Liver (tissue), 9 donors: ENCODE results near the gene ZCCHC14. TPM values are rescaled to one million over a fixed set of nuclear protein-coding genes. Genes with fewer than 3 reads are reported as not detected.

ENCODE experiments used
- DNase-seq: peaks from one replicate; pipeline ENCODE4 v3.0.0-alpha.2; 2017; ENCODE audit warnings: low spot score
- H3K27ac ChIP-seq, 2 donors: one replicate each; pipeline ENCODE4 v1.7.0; 2013; ENCODE audit warnings: inconsistent platforms in 2 of 2, low read length in 2 of 2, control low read depth in 1 of 2, low read depth in 1 of 2, mild to moderate bottlenecking in 1 of 2
- H3K27me3 ChIP-seq, 4 donors: one replicate each; pipeline versions ENCODE4 v1.6.1 to v1.7.0; 2013; ENCODE audit warnings: low read length in 3 of 4, inconsistent platforms in 1 of 4, mild to moderate bottlenecking in 1 of 4, moderate library complexity in 1 of 4; ENCODE audit not compliant: control insufficient read depth in 4 of 4, insufficient read depth in 4 of 4
- H3K36me3 ChIP-seq, 4 donors: one replicate each; pipeline versions ENCODE4 v1.6.1 to v1.7.0; 2013; ENCODE audit warnings: low read length in 3 of 4, mild to moderate bottlenecking in 3 of 4, low read depth in 1 of 4, moderate library complexity in 1 of 4; ENCODE audit not compliant: control insufficient read depth in 4 of 4, insufficient read depth in 3 of 4
- H3K4me1 ChIP-seq, 4 donors: one replicate each; pipeline versions ENCODE4 v1.6.1 to v1.7.0; 2013; ENCODE audit warnings: low read length in 3 of 4, mild to moderate bottlenecking in 3 of 4, moderate library complexity in 1 of 4; ENCODE audit not compliant: control insufficient read depth in 4 of 4, insufficient read depth in 4 of 4
- H3K4me3 ChIP-seq, 3 donors: one replicate each; pipeline versions ENCODE4 v1.6.1 to v1.7.0; 2013; ENCODE audit warnings: low read length in 3 of 3, control low read depth in 1 of 3, low read depth in 1 of 3, mild to moderate bottlenecking in 1 of 3
- H3K9ac ChIP-seq, 2 donors: one replicate each; pipeline ENCODE4 v1.7.0; 2013; ENCODE audit warnings: low read length in 2 of 2, mild to moderate bottlenecking in 2 of 2, moderate library complexity in 2 of 2, control low read depth in 1 of 2, low read depth in 1 of 2
- H3K9me3 ChIP-seq, 4 donors: one replicate each; pipeline versions ENCODE4 v1.6.1 to v1.7.0; 2013; ENCODE audit warnings: low read length in 3 of 4; ENCODE audit not compliant: control insufficient read depth in 4 of 4
- CTCF ChIP-seq: fragments of 150-350 bp; IDR thresholded peaks from 2 replicates; pipeline ENCODE4 v1.5.1; 2017; ENCODE audit warnings: improper control_type of control experiment, low read depth, low read length; ENCODE audit not compliant: missing input control
- EGR1 ChIP-seq, 2 donors: IDR thresholded peaks; 2 replicates each; pipeline ENCODE4 v1.6.1; 2016 to 2018; ENCODE audit warnings: antibody characterized with exemption in 2 of 2, low read depth in 2 of 2
- FOXA1 ChIP-seq: IDR thresholded peaks from 2 replicates; pipeline ENCODE4 v1.6.1; 2016; ENCODE audit warnings: antibody characterized with exemption
- FOXA2 ChIP-seq: IDR thresholded peaks from 2 replicates; pipeline ENCODE4 v1.6.1; 2016; ENCODE audit warnings: antibody characterized with exemption
- GABPA ChIP-seq, 2 donors: IDR thresholded peaks in 1 of 2; conservative IDR thresholded peaks in 1 of 2; 2 replicates each; pipeline ENCODE4 v1.6.1; 2016; ENCODE audit warnings: antibody characterized with exemption in 2 of 2, mild to moderate bottlenecking in 1 of 2, moderate library complexity in 1 of 2
- HNF4A ChIP-seq, 2 donors: conservative IDR thresholded peaks; 2 replicates each; pipeline ENCODE4 v1.6.1; 2016; ENCODE audit warnings: antibody characterized with exemption in 2 of 2, mild to moderate bottlenecking in 2 of 2
- HNF4G ChIP-seq: IDR thresholded peaks from 2 replicates; pipeline ENCODE4 v1.6.1; 2016; ENCODE audit warnings: antibody characterized with exemption
- JUND ChIP-seq, 2 donors: IDR thresholded peaks; 2 replicates each; pipeline ENCODE4 v1.6.1; 2016; ENCODE audit warnings: antibody characterized with exemption in 2 of 2
- NR2F2 ChIP-seq: IDR thresholded peaks from 2 replicates; pipeline ENCODE4 v1.6.1; 2016; ENCODE audit warnings: antibody characterized with exemption
- RAD21 ChIP-seq, 2 donors: IDR thresholded peaks; 2 replicates each; pipeline ENCODE4 v1.6.1; 2016; ENCODE audit warnings: antibody characterized with exemption in 2 of 2, mild to moderate bottlenecking in 2 of 2
- REST ChIP-seq: IDR thresholded peaks from 2 replicates; pipeline ENCODE4 v1.6.1; 2016; ENCODE audit warnings: antibody characterized with exemption, mild to moderate bottlenecking
- RXRA ChIP-seq, 2 donors: IDR thresholded peaks; 2 replicates each; pipeline ENCODE4 v1.6.1; 2017 to 2018; ENCODE audit warnings: antibody characterized with exemption in 2 of 2, mild to moderate bottlenecking in 1 of 2
- YY1 ChIP-seq: IDR thresholded peaks from 2 replicates; pipeline ENCODE4 v1.6.1; 2016; ENCODE audit warnings: antibody characterized with exemption, mild to moderate bottlenecking
- ZBTB33 ChIP-seq: IDR thresholded peaks from 2 replicates; pipeline ENCODE4 v1.6.1; 2016; ENCODE audit warnings: antibody characterized with exemption
- WGBS: extraction: QIAGEN DNeasy Blood & Tissue Kit; methylation state at CpG from one replicate; pipeline ENCODE4 v1.1.7; 2013; 5-methylcytosine and 5-hydroxymethylcytosine counted together
- polyA plus RNA-seq, 2 donors: library from polyadenylated mRNA; stranded (reverse) in 1 of 2; unstranded in 1 of 2; fragments of 200-250 nt in 1 of 2; fragments of >200 nt in 1 of 2; fragmentation: Nextera tagmentation in 1 of 2; extraction: Ambion mirVana in 1 of 2; gene quantifications; one replicate each; pipeline versions ENCODE4 v1.2.1 to v1.2.3, GENCODE V29; 2013 to 2015
- total RNA-seq, 2 donors: library from RNA; depleted of rRNA; stranded (reverse); fragments of >200 nt; gene quantifications; one replicate each; pipeline ENCODE4 v1.2.3, GENCODE V29; 2014
- TF ChIP-seq, protein P1 (sequence below): IDR thresholded peaks from 2 replicates; pipeline ENCODE4 v1.6.1; 2016; ENCODE audit warnings: antibody characterized with exemption
- donor health status: healthy.
- donor health status: healthy.
- donor health status: healthy.
- donor health status: healthy.
- donor health status: healthy.

ZCCHC14 gene
- total and polyA plus RNA-seq, 4 donors = 6.3 to 21.7 (median 8.0) TPM

GRCh38 chr16:87447323-87447722, 45.5 kb downstream of the ZCCHC14 start:
- H3K9me3 ChIP-seq = no peaks in the 10 kb centered on the region
- H3K36me3 ChIP-seq = peaks cover 0 to 52% (median 17%) of the 10 kb centered on the region in 4 donors
- H3K9ac ChIP-seq = no peak overlapping the region
- H3K27me3 ChIP-seq = no peaks in the 10 kb centered on the region
- no peak overlapping the region for H3K27ac ChIP-seq
- no peaks in the 10 kb centered on the region for H3K4me1 ChIP-seq
- WGBS = 93% methylated on average over 6 of the region's 6 CpGs
- H3K4me3 ChIP-seq = no peak overlapping the region
- no peak for TF ChIP-seq CTCF
- no peak for TF ChIP-seq YY1
- no peak for TF ChIP-seq GABPA (IDR thresholded peaks at IDR 0.05 in 1 of 2, conservative IDR thresholded peaks at IDR 0.05 in 1 of 2)
- TF ChIP-seq, protein P1, sequence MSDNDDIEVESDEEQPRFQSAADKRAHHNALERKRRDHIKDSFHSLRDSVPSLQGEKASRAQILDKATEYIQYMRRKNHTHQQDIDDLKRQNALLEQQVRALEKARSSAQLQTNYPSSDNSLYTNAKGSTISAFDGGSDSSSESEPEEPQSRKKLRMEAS = no peak
- TF ChIP-seq ZBTB33 = no peak
- no peak for TF ChIP-seq HNF4A (conservative IDR thresholded peaks at IDR 0.05)
- TF ChIP-seq RXRA (IDR thresholded peaks at IDR 0.05) = no peak
- no peak for TF ChIP-seq EGR1 (IDR thresholded peaks at IDR 0.05; ENCODE audit: low read depth in 2 of 2)
- DNase-seq = no peak

GRCh38 chr16:87446479-87446878, 46.3 kb downstream of the ZCCHC14 start:
- H3K27ac ChIP-seq = no peak overlapping the region
- 91% methylated on average over 7 of the region's 7 CpGs for WGBS
- H3K36me3 ChIP-seq = peaks cover 0 to 44% (median 14%) of the 10 kb centered on the region in 4 donors

GRCh38 chr16:87445486-87445885, 47.3 kb downstream of the ZCCHC14 start:
- no peak overlapping the region for H3K9ac ChIP-seq
- no peaks in the 10 kb centered on the region for H3K4me1 ChIP-seq
- DNase-seq = no peak
- H3K9me3 ChIP-seq = no peaks in the 10 kb centered on the region
- no peak overlapping the region for H3K4me3 ChIP-seq
- H3K27me3 ChIP-seq = no peaks in the 10 kb centered on the region
- no peak for TF ChIP-seq GABPA (IDR thresholded peaks at IDR 0.05 in 1 of 2, conservative IDR thresholded peaks at IDR 0.05 in 1 of 2)
- no peak for TF ChIP-seq HNF4G
- TF ChIP-seq EGR1 (IDR thresholded peaks at IDR 0.05; ENCODE audit: low read depth in 2 of 2) = no peak
- TF ChIP-seq FOXA2 = no peak
- TF ChIP-seq FOXA1 = no peak
- no peak for TF ChIP-seq RXRA (IDR thresholded peaks at IDR 0.05)
- no peak for TF ChIP-seq JUND (IDR thresholded peaks at IDR 0.05)
- no peak for TF ChIP-seq REST
- H3K27ac ChIP-seq = no peak overlapping the region
- 97% methylated on average over 7 of the region's 7 CpGs for WGBS
- peaks cover 0 to 42% (median 13%) of the 10 kb centered on the region in 4 donors for H3K36me3 ChIP-seq

More at GRCh38 chr16:87446479-87446878, 46.3 kb downstream of the ZCCHC14 start:
- no peaks in the 10 kb centered on the region for H3K4me1 ChIP-seq
- TF ChIP-seq YY1 (no peak), RAD21 (IDR thresholded peaks at IDR 0.05) (no peak), NR2F2 (no peak)
- TF ChIP-seq, protein P1 = no peak
- no peaks in the 10 kb centered on the region for H3K9me3 ChIP-seq
- H3K27me3 ChIP-seq = no peaks in the 10 kb centered on the region
- H3K4me3 ChIP-seq = no peak overlapping the region
- H3K9ac ChIP-seq = no peak overlapping the region
- DNase-seq = no peak
